ENCODE measurements around the gene DNMT1.

DNA sequence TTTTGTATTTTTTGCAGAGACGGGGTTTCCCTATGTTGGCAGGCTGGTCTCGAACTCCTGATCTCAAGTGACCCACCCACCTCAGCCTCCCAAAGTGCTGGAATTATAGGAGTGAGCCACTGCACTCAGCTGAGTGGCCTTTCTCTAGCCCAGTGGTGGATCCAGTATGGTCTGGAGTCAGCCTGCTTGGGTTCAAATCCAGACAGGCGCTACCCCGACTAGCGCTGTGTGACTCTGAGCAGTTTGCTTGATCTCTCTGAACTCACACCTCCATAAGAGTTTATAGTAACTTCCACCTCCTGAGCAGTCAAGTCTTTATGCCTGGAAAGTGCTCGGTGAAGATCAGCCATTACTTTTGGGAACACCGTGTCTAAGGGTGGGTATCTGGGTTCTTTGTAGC, 25.9 kb upstream of the DNMT1 start:
- TF ChIP-seq FOXM1 (IDR thresholded peaks at IDR 0.05; ENCODE audit: borderline replicate concordance, low read depth) = no peak
- TF ChIP-seq CEBPB (IDR thresholded peaks at IDR 0.05) = no peak
- no peak for TF ChIP-seq EGR1 (IDR thresholded peaks at IDR 0.05)
- TF ChIP-seq REST (IDR thresholded peaks at IDR 0.05; ENCODE audit: low read depth) = no peak
- no peak for TF ChIP-seq TAF1 (IDR thresholded peaks at IDR 0.05; ENCODE audit: low read depth)
- TF ChIP-seq RAD21 (IDR thresholded peaks at IDR 0.05; ENCODE audit: low read depth) = no peak
- no peak for TF ChIP-seq YY1 (IDR thresholded peaks at IDR 0.05; ENCODE audit: low read depth)
- no peak for TF ChIP-seq NFIC (IDR thresholded peaks at IDR 0.05)
- TF ChIP-seq, protein P1, sequence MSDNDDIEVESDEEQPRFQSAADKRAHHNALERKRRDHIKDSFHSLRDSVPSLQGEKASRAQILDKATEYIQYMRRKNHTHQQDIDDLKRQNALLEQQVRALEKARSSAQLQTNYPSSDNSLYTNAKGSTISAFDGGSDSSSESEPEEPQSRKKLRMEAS (IDR thresholded peaks at IDR 0.05) = no peak
- TF ChIP-seq TEAD4 (IDR thresholded peaks at IDR 0.05) = no peak

All from Ishikawa (cell line).